SK-N-SH treated with all-trans-retinoic acid at 6 μM for 48 hours (cell line): ENCODE results near the gene CORO6.

Experiments used
- ATAC-seq: fragments of 200-7000 bp; cut with Tn5 transposase; 3 replicates; pipeline ENCODE4 v1.9.1; 2020; ENCODE audit warnings: mild to moderate bottlenecking, moderate library complexity
- ARNTL ChIP-seq: fragments of 450-650 bp; formaldehyde crosslinking; IDR thresholded peaks from 2 replicates; pipeline ENCODE4 v1.5.0; 2020; ENCODE audit warnings: low read depth, mild to moderate bottlenecking, moderate library complexity, borderline replicate concordance
- BACH2 ChIP-seq: fragments of 250-450 bp; sonication (Bioruptor Pico); IDR thresholded peaks from 2 replicates; pipeline ENCODE4 v1.9.0; 2021; ENCODE audit warnings: mild to moderate bottlenecking, borderline replicate concordance
- CREB5 ChIP-seq: fragments of 250-450 bp; sonication (Bioruptor Pico); IDR thresholded peaks from 2 replicates; pipeline ENCODE4 v1.5.1; 2020; ENCODE audit warnings: low read depth, mild to moderate bottlenecking, moderate library complexity
- CSDC2 ChIP-seq: fragments of 250-450 bp; sonication (Bioruptor Pico); IDR thresholded peaks from 2 replicates; pipeline ENCODE4 v1.5.0; 2020; ENCODE audit warnings: mild to moderate bottlenecking, moderate library complexity
- ESRRG ChIP-seq: fragments of 250-450 bp; sonication (Bioruptor Pico); IDR thresholded peaks from 2 replicates; pipeline ENCODE4 v1.6.1; 2021; ENCODE audit warnings: mild to moderate bottlenecking
- GLIS3 ChIP-seq: fragments of 250-450 bp; sonication (Bioruptor Pico); IDR thresholded peaks from 2 replicates; pipeline ENCODE4 v1.5.0; 2020; ENCODE audit warnings: mild to moderate bottlenecking, moderate library complexity
- ISL1 ChIP-seq: fragments of 250-450 bp; sonication (Bioruptor Pico); IDR thresholded peaks from 2 replicates; pipeline ENCODE4 v2.1.2; 2022; ENCODE audit warnings: mild to moderate bottlenecking, moderate library complexity
- OSR1 ChIP-seq: fragments of 250-450 bp; sonication (Bioruptor Pico); IDR thresholded peaks from 2 replicates; pipeline ENCODE4 v1.8.0; 2022; ENCODE audit warnings: moderate library complexity, mild to moderate bottlenecking, inconsistent platforms
- PPARA ChIP-seq: fragments of 250-450 bp; sonication (Bioruptor Pico); IDR thresholded peaks from 2 replicates; pipeline ENCODE4 v1.5.0; 2020; ENCODE audit warnings: mild to moderate bottlenecking, borderline replicate concordance
- RARB ChIP-seq: fragments of 250-450 bp; sonication (Bioruptor Pico); IDR thresholded peaks from 2 replicates; pipeline ENCODE4 v1.8.0; 2021; ENCODE audit warnings: mild to moderate bottlenecking, moderate library complexity
- SNAI2 ChIP-seq: fragments of 250-450 bp; sonication (Bioruptor Pico); IDR thresholded peaks from 2 replicates; pipeline ENCODE4 v1.5.0; 2020; ENCODE audit warnings: mild to moderate bottlenecking, moderate library complexity
- TCF4 ChIP-seq: fragments of 250-450 bp; sonication (Bioruptor Pico); IDR thresholded peaks from 2 replicates; pipeline ENCODE4 v1.8.0; 2021; ENCODE audit warnings: mild to moderate bottlenecking, moderate library complexity, borderline replicate concordance
- TOX ChIP-seq: fragments of 250-450 bp; sonication (Bioruptor Pico); IDR thresholded peaks from 2 replicates; pipeline ENCODE4 v1.8.0; 2021; ENCODE audit warnings: mild to moderate bottlenecking, moderate library complexity, borderline replicate concordance
- ZC3H10 ChIP-seq: fragments of 250-450 bp; sonication (Bioruptor Pico); IDR thresholded peaks from 2 replicates; pipeline ENCODE4 v1.5.1; 2021; ENCODE audit warnings: mild to moderate bottlenecking, moderate library complexity
- ZFP3 ChIP-seq: fragments of 250-450 bp; sonication (Bioruptor Pico); IDR thresholded peaks from 2 replicates; pipeline ENCODE4 v1.5.0; 2020; ENCODE audit warnings: mild to moderate bottlenecking, moderate library complexity
- ZFP30 ChIP-seq: fragments of 450-650 bp; formaldehyde crosslinking; IDR thresholded peaks from 2 replicates; pipeline ENCODE4 v1.5.0; 2022; ENCODE audit warnings: mild to moderate bottlenecking, moderate library complexity
- ZNF565 ChIP-seq: fragments of 450-650 bp; formaldehyde crosslinking; conservative IDR thresholded peaks from 2 replicates; pipeline ENCODE4 v1.5.0; 2020; ENCODE audit warnings: low read depth, mild to moderate bottlenecking, moderate library complexity
- ZNF70 ChIP-seq: fragments of 450-650 bp; formaldehyde crosslinking; IDR thresholded peaks from 2 replicates; pipeline ENCODE4 v1.5.0; 2020; ENCODE audit warnings: mild to moderate bottlenecking, moderate library complexity
- ZNF8 ChIP-seq: fragments of 450-650 bp; formaldehyde crosslinking; IDR thresholded peaks from 2 replicates; pipeline ENCODE4 v1.5.0; 2020; ENCODE audit warnings: mild to moderate bottlenecking, moderate library complexity
- TF ChIP-seq, protein P1 (sequence below): fragments of 250-450 bp; sonication (Bioruptor Pico); IDR thresholded peaks from 2 replicates; pipeline ENCODE4 v1.5.1; 2021; ENCODE audit warnings: mild to moderate bottlenecking, moderate library complexity
- TF ChIP-seq, protein P2 (sequence below): fragments of 250-450 bp; sonication (Bioruptor Pico); IDR thresholded peaks from 2 replicates; pipeline ENCODE4 v1.8.0; 2020; ENCODE audit warnings: mild to moderate bottlenecking, moderate library complexity, borderline replicate concordance
- TF ChIP-seq, protein P3 (sequence below): fragments of 250-450 bp; sonication (Bioruptor Pico); IDR thresholded peaks from 2 replicates; pipeline ENCODE4 v1.8.0; 2021; ENCODE audit warnings: low read depth, mild to moderate bottlenecking, moderate library complexity, borderline replicate concordance

Gene CORO6

DNA sequence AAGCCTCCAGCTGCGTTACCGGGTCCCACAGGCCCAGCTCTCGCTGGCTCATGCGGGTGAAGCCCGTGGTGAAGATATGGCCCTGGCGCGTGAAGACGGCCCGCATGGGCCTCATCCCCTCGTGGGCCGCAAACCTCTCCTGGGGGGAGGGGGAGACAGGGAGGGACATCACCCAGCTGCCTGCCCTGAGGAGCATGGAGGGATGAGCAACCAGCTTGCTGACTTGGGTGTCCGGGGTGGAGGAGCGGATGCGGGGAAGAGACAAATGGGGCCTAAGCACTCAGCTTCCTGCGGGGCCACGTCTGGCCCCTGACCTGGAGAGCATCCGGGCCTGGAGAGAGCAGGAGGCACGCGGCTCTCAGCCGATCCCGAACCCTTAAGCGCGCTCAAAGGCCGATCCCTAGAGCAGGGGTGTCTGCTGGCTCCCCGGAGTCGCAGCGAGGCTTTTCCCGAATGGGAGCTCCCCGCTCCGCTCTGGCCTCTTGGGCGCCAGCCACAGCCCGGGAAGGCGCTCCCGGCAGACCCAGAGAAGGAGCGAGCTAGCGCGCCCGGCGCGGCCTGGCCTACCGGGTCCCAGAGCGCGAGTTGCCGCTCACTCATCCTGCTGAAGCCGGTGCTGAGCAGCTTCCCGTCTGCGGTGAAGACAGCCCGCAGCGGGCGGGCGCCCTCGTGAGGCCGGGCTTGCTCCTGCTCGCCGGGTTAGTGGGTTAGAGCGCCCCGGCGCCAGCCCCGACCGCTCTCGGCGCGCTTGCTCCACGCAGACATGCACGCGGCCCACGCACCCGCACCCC, 5.0 kb downstream of the CORO6 start:
- ATAC-seq = no peak
- TF ChIP-seq RARB (no peak), ISL1 (no peak), ZFP30 (CRISPR knock-in tag) (no peak), GLIS3 (CRISPR knock-in tag) (no peak), ESRRG (CRISPR knock-in tag) (no peak), ZNF70 (CRISPR knock-in tag) (no peak)
- TF ChIP-seq, all 23 proteins: peak for 0

- TF ChIP-seq TCF4 (CRISPR knock-in tag) = no peak
- TF ChIP-seq OSR1 (CRISPR knock-in tag) = no peak
- no peak for TF ChIP-seq TOX (CRISPR knock-in tag)
- TF ChIP-seq, protein P1, sequence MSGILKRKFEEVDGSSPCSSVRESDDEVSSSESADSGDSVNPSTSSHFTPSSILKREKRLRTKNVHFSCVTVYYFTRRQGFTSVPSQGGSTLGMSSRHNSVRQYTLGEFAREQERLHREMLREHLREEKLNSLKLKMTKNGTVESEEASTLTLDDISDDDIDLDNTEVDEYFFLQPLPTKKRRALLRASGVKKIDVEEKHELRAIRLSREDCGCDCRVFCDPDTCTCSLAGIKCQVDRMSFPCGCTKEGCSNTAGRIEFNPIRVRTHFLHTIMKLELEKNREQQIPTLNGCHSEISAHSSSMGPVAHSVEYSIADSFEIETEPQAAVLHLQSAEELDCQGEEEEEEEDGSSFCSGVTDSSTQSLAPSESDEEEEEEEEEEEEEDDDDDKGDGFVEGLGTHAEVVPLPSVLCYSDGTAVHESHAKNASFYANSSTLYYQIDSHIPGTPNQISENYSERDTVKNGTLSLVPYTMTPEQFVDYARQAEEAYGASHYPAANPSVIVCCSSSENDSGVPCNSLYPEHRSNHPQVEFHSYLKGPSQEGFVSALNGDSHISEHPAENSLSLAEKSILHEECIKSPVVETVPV (CRISPR knock-in tag) = no peak
- no peak for TF ChIP-seq PPARA (CRISPR knock-in tag)
- TF ChIP-seq ARNTL = no peak
- TF ChIP-seq ESRRG (CRISPR knock-in tag) = no peak
- TF ChIP-seq ZNF8 (CRISPR knock-in tag) = no peak
- TF ChIP-seq ZFP3 (CRISPR knock-in tag) = no peak
- no peak for TF ChIP-seq ZC3H10
- TF ChIP-seq BACH2 (CRISPR knock-in tag) = no peak
- TF ChIP-seq, protein P2, sequence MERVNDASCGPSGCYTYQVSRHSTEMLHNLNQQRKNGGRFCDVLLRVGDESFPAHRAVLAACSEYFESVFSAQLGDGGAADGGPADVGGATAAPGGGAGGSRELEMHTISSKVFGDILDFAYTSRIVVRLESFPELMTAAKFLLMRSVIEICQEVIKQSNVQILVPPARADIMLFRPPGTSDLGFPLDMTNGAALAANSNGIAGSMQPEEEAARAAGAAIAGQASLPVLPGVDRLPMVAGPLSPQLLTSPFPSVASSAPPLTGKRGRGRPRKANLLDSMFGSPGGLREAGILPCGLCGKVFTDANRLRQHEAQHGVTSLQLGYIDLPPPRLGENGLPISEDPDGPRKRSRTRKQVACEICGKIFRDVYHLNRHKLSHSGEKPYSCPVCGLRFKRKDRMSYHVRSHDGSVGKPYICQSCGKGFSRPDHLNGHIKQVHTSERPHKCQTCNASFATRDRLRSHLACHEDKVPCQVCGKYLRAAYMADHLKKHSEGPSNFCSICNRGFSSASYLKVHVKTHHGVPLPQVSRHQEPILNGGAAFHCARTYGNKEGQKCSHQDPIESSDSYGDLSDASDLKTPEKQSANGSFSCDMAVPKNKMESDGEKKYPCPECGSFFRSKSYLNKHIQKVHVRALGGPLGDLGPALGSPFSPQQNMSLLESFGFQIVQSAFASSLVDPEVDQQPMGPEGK (CRISPR knock-in tag) = no peak
- TF ChIP-seq ISL1 = no peak
- peak; percentile 22 for ATAC-seq
Measured at GRCh38 chr17:29617125-29617480, 5.6 kb downstream of the CORO6 start.

DNA sequence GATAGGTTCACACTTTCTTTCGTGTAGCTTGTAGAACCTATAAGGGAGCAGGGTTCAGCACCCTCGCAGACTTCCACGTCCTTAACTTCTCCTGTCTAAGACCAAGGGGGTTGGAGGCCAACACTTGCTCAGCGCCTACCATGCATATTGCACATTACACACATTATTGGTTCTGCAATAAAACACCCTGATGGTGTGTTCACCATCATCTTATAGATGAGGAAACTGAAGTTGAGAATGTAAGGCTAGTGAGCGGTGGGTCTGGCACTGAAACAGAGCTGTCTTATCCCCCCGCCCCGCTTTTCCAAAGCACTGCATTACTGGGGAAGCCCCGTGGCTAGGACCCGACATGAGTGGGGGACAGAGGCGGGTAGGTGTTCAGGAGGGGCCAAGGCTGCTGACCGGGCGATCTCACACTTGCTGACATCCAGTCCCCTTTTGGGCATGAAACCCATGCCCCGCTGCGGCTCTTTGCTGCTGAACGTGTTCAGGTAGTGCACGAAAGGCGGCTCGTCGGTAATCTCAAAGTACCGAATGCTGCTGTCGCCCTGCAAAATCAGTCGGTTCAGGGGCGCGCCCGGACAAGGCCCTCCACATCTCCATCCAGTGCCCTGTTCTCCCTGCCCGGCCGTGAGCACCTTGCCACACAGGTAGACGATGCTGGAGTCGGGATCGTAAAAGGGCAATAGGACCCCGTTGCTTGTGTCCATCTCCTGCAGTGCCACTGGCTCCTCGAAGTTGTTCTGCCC, 6.2 kb downstream of the CORO6 start:
- ATAC-seq = no peak
- no peak for TF ChIP-seq ZNF8 (CRISPR knock-in tag)
- TF ChIP-seq GLIS3 (CRISPR knock-in tag) = no peak
- no peak for TF ChIP-seq TCF4 (CRISPR knock-in tag)
- TF ChIP-seq BACH2 (CRISPR knock-in tag) = no peak
- no peak for TF ChIP-seq ZFP3 (CRISPR knock-in tag)
- TF ChIP-seq, protein P2 (CRISPR knock-in tag) = no peak
- TF ChIP-seq CREB5 (CRISPR knock-in tag) = no peak
- TF ChIP-seq SNAI2 (CRISPR knock-in tag) = no peak

DNA sequence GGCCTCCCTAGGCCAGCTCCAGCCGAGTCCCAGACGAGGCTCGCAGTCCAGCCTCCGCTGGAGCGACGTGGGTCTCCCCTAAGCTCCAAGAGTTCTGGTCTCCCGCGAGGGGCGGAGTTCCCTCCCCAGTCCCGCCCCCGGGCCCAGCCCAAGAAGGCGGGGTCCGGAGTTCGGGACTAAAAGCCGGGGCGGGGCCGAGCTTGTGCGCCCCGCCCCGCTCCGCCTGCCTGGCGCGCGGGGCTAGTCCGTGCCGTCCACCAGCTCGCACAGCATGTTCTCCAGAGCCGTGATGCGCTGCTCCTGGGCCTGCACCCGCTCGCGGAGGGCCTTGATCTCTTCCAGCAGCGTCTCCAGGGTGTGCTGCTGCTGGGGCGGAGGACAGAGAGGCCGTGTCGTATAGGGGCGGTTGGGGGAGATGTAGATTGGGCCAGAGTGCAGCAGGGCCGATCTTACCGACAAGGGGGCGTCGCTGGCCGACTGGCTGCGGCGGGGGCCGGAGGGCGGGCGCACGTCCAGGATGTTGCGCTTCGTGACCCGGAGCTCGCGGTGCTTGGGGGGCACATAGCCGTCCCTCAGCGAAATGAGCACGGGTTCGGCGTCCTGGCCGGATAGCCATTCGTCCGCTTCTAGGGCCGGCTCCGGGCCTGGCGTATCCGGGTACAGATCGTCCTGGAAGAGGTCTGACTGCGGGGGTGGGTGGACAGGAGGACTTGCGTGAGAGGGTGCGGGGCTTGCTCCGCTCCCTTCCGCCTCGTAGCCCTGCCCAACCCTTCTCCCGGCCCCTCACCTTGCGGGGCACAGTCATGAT, 7.0 kb downstream of the CORO6 start:
- ATAC-seq = no peak
- no peak for TF ChIP-seq PPARA (CRISPR knock-in tag)
- no peak for TF ChIP-seq ZFP30 (CRISPR knock-in tag)
- no peak for TF ChIP-seq BACH2 (CRISPR knock-in tag)
- TF ChIP-seq TOX (CRISPR knock-in tag) = no peak
- no peak for TF ChIP-seq CSDC2 (CRISPR knock-in tag)
- TF ChIP-seq SNAI2 (CRISPR knock-in tag) = no peak
- TF ChIP-seq TCF4 (CRISPR knock-in tag) = no peak
- no peak for TF ChIP-seq ZC3H10
- no peak for TF ChIP-seq ZNF565 (CRISPR knock-in tag)
- TF ChIP-seq, protein P3, sequence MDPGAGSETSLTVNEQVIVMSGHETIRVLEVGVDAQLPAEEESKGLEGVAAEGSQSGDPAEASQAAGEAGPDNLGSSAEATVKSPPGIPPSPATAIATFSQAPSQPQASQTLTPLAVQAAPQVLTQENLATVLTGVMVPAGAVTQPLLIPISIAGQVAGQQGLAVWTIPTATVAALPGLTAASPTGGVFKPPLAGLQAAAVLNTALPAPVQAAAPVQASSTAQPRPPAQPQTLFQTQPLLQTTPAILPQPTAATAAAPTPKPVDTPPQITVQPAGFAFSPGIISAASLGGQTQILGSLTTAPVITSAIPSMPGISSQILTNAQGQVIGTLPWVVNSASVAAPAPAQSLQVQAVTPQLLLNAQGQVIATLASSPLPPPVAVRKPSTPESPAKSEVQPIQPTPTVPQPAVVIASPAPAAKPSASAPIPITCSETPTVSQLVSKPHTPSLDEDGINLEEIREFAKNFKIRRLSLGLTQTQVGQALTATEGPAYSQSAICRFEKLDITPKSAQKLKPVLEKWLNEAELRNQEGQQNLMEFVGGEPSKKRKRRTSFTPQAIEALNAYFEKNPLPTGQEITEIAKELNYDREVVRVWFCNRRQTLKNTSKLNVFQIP = no peak
- TF ChIP-seq ZNF70 (CRISPR knock-in tag) = no peak
- no peak for TF ChIP-seq RARB
- TF ChIP-seq, protein P1 (CRISPR knock-in tag) = no peak
